Smooth muscle cell of the coronary artery (primary cell): Measurements from ENCODE around the gene GOLGA6L9. TPM values are rescaled to one million over a fixed set of nuclear protein-coding genes. Genes with fewer than 3 reads are reported as not detected.

Experiments used
- total RNA-seq: library from RNA; depleted of rRNA; stranded (reverse); fragments of >200 nt; gene quantifications from 2 replicates; pipeline ENCODE4 v1.2.3, GENCODE V29; 2014; ENCODE audit warnings: low replicate concordance

GOLGA6L9 gene, protein sequence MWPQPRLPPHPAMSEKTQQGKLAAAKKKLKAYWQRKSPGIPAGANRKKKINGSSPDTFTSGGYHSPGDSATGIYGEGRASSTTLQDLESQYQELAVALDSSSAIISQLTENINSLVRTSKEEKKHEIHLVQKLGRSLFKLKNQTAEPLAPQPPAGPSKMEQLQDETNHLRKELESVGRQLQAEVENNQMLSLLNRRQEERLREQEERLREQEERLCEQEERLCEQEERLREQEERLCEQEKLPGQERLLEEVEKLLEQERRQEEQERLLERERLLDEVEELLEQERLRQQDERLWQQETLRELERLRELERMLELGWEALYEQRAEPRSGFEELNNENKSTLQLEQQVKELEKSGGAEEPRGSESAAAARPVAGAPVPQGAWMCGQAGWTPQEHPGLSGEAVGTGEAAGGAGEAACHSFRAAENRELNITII
- 2.0 and 3.9 TPM in 2 replicates for total RNA-seq

DNA sequence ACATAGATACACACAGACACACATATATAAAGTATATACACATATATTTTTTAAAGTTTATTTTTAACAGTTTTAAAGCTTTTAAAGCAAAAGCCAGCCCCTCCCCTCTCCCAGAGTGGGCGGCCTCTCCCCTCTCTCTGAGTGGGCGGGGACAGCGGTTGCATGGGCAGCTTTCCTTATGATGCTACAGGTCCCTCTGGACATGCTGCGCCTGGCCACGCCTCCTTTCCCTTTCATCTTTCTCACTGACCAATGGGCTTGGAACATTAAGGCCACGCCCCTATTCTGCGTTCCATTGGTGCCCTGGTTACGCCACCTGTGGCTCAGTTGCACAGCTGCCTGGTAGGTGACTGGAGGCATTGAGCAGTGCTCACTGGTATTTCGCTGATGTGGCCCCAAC is at the start of gene GOLGA6L9:
TSS of gene GOLGA6L9 (plus strand) at position 124 of the 400 bp plus-strand sequence. CDS start at position 388, 264 bp downstream.

Other genes starting within 250 kb of the GOLGA6L9 start
- gene EFL1, start 167.1 kb upstream of the GOLGA6L9 start, total RNA-seq = 17.9 and 19.6 TPM in 2 replicates
- 0.23 and 0.98 TPM in 2 replicates for gene SAXO2, start 167.0 kb upstream of the GOLGA6L9 start, total RNA-seq
- gene GOLGA6L10, start 80.3 kb upstream of the GOLGA6L9 start, total RNA-seq = 0.35 and 0.90 TPM in 2 replicates
- gene RPS17, start 110.6 kb downstream of the GOLGA6L9 start, total RNA-seq = 1,529 and 2,990 TPM in 2 replicates
- 1.7 and 13.8 TPM in 2 replicates for gene CPEB1, start 217.5 kb downstream of the GOLGA6L9 start, total RNA-seq